Activated naive CD4-positive, alpha-beta T cell treated with anti-CD3 and anti-CD28 coated beads, Interleukin-2, amount 50 U/mL, for 16 hours (primary cell): ENCODE measurements around the gene UNKL.

Experiments
- DNase-seq: peaks from one replicate; pipeline ENCODE4 v3.0.0-alpha.2; 2020

Gene UNKL

DNA sequence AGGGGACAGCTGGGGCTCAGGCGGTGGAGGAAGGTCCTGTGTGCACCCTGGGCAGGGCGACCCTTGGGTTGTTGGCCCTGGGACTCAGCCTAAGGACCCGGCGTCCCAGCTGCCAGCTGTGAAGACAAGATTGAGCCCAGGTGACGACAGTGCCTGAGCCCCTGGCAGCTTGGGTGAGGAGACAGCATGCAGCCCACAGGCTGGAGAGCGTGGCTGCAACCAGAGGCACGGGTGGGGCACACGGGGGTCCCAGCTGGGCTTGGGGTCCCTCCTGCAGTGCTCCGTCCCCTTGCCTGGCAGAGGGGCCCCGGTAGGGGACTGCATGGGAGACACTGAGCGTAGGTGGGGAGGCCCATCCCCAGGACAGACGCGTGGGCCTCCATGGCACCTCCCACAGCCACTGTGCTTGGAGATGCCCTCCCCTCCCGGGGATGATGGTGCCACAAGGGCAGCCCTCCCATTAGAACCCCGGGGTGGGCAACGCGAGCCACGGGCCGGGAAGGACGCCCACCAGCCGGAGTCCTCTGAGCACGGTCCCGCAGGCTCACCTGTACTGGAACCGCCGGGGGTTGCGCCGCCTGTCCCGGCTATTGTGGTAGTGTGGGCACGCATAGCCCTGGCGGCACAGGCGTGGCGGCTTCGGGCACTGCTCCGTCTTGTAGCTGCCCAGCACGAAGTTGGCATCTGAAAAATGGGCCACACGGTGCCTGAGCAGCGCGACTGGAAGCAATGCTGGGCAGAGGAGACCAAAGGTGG is 15.5 kb downstream of the UNKL start:
- DNase-seq, result no peak

DNA sequence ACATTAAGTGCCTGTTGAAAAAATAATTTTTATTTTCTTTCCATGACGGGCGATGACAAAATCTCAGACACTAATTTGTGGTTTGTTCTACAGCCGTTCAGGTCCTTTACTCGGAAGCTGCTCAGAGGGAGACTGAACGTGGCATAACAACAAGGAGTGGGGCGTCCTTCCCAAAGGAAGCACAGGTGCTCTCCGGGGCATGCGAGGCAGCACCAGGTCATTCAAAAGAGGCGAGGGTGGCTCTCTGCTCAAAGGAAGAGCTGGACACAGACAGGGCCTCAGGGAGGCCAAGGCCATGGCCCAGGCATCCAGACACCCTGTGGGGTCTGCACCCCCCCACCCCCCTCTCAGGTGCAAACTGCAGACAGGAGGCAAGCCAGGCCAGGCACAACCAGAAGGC is 16.2 kb downstream of the UNKL start:
- no peak for DNase-seq

- DNase-seq, result no peak
These were observed 16.7 kb downstream of the UNKL start for GRCh38 chr16:1397779-1398178.

DNA sequence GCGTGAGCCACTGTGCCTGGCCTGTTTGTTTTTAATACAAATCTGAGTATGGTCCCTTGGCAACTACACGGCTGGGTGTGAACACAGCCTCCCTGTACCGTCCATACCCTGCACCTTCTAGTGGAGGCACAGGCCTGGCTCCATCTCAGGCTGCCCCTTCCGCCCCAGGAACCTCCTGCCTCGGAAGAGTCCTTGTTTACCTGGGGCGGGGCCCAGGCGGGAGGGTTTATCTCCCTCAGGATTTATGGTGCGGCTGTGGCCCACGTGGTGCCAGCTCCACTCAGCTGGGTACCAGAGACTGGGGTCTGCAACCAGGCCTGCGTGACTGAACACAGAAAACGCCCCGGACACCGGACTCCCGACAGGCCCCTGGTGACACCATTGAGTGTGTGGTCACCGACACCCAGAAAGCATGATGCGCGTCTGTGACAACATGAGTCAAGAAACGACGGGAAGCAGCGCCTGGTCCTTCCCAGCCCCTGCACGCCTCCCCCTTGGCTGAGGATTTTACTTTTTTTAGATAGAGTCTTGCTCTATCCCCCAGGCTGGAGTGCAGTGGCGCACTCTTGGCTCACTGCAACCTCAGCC is 19.0 kb downstream of the UNKL start:
- DNase-seq, result no peak

- DNase-seq, result no peak
These were observed 20.0 kb downstream of the UNKL start for GRCh38 chr16:1394367-1394951.

GRCh38 chr16:1393613-1394176 is 20.8 kb downstream of the UNKL start:
- no peak for DNase-seq

GRCh38 chr16:1392826-1393225 is 21.7 kb downstream of the UNKL start:
- DNase-seq, result no peak

DNA sequence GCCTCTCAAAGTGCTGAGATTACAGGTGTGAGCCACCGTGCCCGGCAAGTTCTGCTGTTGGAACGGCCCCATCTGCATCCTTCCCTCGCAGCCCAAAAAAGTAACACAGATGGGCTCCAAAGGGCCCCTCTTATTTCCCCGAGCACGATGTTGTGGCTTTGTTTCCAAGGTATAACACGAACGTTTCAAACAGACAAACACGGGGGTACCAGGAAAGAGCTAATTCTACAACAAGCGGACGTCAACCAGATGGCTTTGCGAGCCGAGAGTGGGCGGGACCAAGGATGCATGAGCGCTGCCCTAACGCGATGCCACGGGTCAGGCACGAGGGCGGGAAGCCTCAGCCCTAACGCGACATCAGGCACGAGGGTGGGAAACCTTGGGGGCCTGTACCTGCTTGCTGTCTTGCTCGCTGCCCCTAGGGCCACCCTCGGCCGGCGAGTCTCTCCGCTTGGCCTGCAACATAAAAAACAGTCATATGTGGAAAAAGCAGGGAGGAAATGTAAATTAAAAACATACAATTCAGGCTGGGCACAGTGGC is 24.2 kb downstream of the UNKL start:
- DNase-seq, result no peak

DNA sequence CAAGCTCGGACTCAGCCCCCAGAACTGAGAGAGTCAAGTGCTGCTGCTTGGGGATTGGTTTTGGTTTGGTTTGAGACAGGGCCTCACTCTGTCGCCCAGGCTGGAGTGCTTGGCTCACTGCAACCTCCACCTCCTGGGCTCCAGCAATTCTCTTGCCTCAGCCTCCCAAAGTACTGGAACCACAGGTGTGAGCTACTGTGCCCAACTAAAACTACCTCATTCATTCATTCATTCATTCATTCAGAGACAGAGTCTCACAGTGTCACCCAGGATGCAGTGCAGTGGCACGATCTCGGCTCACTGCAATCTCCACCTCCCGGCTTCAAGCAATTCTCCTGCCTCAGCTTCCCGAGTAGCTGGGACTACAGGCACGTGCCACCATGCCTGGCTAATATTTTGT is 24.7 kb downstream of the UNKL start:
- no peak for DNase-seq

- DNase-seq, result no peak
These were observed 27.2 kb downstream of the UNKL start for GRCh38 chr16:1387331-1387730.

DNA sequence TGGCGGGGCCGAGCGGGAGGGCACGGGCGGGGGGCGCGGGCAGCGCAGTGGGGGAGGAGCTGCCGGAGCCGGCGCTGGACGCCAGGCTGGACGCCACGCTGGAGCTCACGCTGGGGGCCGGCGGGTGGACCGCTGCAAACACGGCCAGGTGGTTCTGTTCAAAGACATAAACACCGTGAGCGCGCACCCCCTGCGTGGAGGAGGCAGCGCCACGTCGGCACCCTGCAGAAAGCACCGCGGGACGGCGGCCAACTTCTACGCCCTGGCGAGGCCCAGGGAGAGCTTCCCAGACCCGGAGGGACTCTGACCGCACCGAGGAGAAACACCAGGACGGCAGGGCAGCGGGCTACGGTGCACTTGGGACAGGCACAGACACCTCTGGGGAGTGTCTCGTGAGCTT is 29.3 kb downstream of the UNKL start:
- no peak for DNase-seq

- no peak for DNase-seq
These were observed 30.9 kb downstream of the UNKL start for GRCh38 chr16:1383556-1383955.

DNA sequence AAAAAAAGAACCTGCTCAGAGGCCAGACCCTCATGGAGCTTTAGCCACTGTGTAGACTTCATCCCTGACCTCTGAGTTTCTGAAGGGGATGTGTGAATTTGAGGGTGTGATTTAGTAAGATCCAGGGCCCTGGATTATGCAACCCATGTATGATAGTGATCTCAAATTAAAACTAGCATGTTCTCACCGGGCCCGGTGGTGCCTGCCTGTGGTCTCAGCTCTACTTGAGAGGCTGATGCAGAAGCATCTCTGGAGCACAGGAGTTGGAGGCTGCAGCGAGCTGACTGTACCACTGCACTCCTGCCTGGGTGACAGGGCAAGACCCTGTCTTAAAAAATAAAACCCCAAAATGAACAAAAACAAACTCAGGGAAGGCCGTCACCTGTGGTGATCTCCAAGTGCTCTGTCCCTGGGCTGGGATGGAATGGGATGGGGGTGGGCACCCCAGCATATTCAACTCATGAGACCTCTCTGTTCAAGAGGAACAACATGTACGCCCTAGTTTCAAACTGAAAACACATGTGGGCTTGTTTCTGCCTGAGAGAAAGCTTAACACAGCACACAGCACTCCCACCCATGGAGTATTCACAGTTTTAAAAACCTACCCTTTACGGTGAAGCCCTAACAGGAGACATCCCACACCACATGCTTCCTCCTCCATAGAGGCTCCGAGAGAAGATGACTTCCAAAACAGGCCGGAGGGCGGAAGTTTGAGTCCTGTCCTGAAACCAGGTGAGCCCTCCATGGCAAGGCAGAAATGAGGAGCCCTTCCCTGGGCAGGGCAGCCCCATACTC is 32.7 kb downstream of the UNKL start:
- no peak for DNase-seq

- DNase-seq, result no peak
These were observed 34.3 kb downstream of the UNKL start for GRCh38 chr16:1380195-1380594.

DNA sequence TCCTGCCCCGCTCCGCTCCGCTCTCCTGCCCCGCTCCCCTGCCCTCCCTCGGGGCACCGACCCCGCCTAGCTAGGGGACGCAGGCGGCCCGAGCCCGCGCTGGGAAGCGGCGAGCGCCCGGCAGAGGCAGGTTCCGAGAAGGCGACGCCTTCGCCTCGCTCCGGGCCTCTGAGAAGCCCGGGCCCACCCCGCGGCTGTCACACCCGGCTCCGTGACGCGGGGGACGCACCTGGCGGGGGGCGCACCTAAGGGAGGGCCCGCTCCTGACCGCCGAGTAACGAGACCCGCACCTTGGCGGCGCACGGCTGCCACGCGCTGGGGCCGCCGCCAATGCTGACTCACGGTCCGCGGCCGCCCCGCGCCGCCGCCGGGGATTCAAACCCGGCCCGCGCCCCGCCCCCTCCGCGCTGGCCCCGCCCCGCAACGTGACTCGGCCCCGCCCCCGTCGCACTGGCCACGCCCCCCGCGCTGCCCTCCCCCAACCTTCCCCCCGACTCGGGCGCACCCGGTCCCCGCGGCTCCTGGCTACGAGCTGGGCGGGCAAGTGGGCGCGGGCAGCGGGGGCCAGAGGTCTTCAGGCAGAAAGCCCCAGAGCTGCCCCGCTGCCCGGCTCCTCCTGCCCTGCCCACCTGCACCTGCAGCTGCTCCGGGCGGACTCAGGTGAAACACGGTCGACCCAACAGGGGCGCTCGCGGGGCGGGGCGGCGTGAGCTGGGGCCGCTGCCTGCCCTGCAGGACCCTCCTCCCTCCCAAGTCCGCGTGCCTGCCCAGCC is 35.0 kb downstream of the UNKL start:
- DNase-seq, result peak; percentile 76

DNA sequence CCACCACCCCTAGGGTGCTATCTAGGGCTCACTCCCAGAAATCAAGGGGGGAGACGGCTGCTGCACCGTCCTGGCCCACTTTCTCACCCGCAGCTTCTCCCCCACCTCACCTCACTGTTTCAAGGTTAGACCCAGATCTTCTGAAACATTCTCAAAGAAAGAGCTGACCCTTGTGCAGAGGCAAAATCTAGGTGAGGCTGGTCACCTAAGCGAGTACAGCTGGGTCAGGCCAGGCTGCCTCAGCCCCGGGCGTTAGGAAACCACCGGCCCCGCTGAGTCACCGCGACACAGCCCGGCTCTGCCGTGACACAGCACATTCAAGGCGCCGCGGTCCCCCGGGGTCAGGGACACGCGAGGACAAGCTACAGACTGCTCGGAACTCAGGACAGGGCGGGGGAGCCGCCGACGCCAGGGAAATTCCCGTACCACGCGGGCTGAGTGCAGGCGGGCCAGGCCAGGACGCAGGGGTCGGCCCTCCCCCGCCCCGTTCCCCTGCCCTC is 35.6 kb downstream of the UNKL start:
- DNase-seq, result peak; percentile 73

GRCh38 chr16:1378087-1378803 is 36.3 kb downstream of the UNKL start:
- DNase-seq, result no peak

- DNase-seq, result no peak
These were observed 37.0 kb downstream of the UNKL start for GRCh38 chr16:1377406-1378010.

- no peak for DNase-seq
These were observed 38.6 kb downstream of the UNKL start for GRCh38 chr16:1375741-1376410.

DNA sequence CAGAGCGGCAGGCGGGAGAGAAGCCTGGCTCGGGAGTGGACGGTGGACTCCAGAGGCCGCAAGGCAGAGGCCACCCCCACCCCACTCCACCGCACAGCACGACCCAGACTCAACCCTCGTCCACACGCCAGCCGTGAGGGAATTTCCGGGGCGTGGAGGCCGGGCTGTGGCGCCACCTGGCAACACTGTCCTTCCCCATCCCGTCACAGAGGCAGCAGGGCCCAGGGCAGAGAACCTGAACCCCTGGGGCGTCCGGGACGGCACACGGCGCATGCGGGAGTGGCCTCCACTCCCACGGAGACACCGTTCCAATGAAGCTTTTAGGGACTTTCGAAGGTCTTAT is 39.2 kb downstream of the UNKL start:
- no peak for DNase-seq
